ENCODE measurements around the gene MISP3.
A peak's percentile ranks its signal among the peaks of the same experiment; 100 is the strongest.

Gene MISP3

GRCh38 chr19:14078411-14078810, 5.8 kb downstream of the MISP3 start:
- Histone ChIP-seq H3K36me3 (ENCODE audit: control insufficient read depth in 5 of 5, insufficient read depth in 5 of 5, low read length in 5 of 5) (no peaks in the 10 kb centered on the region), H3K4me3 (ENCODE audit: low read depth in 1 of 5, low read length in 5 of 5) (no peak overlapping the region), H3K4me1 (ENCODE audit: control insufficient read depth in 5 of 5, insufficient read depth in 5 of 5, low read length in 5 of 5) (peaks cover 5 to 51% (median 44%) of the 10 kb centered on the region in 5 donors), H3K9ac (ENCODE audit: low read length in 5 of 5) (no peak overlapping the region), H3K27me3 (ENCODE audit: control insufficient read depth in 5 of 5, insufficient read depth in 4 of 5, low read length in 5 of 5) (no peaks in the 10 kb centered on the region), H3K9me3 (ENCODE audit: control insufficient read depth in 5 of 5, low read length in 5 of 5) (no peaks in the 10 kb centered on the region), H3K27ac (ENCODE audit: low read depth, low read length) (no peak overlapping the region)

- no peaks in the 10 kb centered on the region for H3K9me3 ChIP-seq (ENCODE audit: control insufficient read depth in 5 of 5, low read length in 5 of 5)
- no peaks in the 10 kb centered on the region for H3K27me3 ChIP-seq (ENCODE audit: control insufficient read depth in 5 of 5, insufficient read depth in 4 of 5, low read length in 5 of 5)
- peak overlapping the region; percentile 94 for H3K27ac ChIP-seq (ENCODE audit: low read depth, low read length)
- peaks cover 3 to 26% (median 24%) of the 10 kb centered on the region in 5 donors for H3K4me1 ChIP-seq (ENCODE audit: control insufficient read depth in 5 of 5, insufficient read depth in 5 of 5, low read length in 5 of 5)
- no peaks in the 10 kb centered on the region for H3K36me3 ChIP-seq (ENCODE audit: control insufficient read depth in 5 of 5, insufficient read depth in 5 of 5, low read length in 5 of 5)
- peak overlapping the region; percentile 81 to 94 (median 86) for H3K4me3 ChIP-seq (ENCODE audit: low read depth in 1 of 5, low read length in 5 of 5)
- H3K9ac ChIP-seq (ENCODE audit: low read length in 5 of 5), result peak overlapping the region; percentile 39 to 97 (median 92)
Measured at GRCh38 chr19:14080887-14081796, 8.6 kb downstream of the MISP3 start.

GRCh38 chr19:14081797-14082674, 9.4 kb downstream of the MISP3 start:
- H3K9me3 ChIP-seq (ENCODE audit: control insufficient read depth in 5 of 5, low read length in 5 of 5), result no peaks in the 10 kb centered on the region
- H3K36me3 ChIP-seq (ENCODE audit: control insufficient read depth in 5 of 5, insufficient read depth in 5 of 5, low read length in 5 of 5), result no peaks in the 10 kb centered on the region
- H3K27ac ChIP-seq (ENCODE audit: low read depth, low read length), result peak overlapping the region; percentile 94
- peak overlapping the region; percentile 30 to 94 (median 86) for H3K9ac ChIP-seq (ENCODE audit: low read length in 5 of 5)
- peaks cover 3 to 26% (median 24%) of the 10 kb centered on the region in 5 donors for H3K4me1 ChIP-seq (ENCODE audit: control insufficient read depth in 5 of 5, insufficient read depth in 5 of 5, low read length in 5 of 5)
- H3K4me3 ChIP-seq (ENCODE audit: low read depth in 1 of 5, low read length in 5 of 5), result peak overlapping the region; percentile 76 to 91 (median 85)
- H3K27me3 ChIP-seq (ENCODE audit: control insufficient read depth in 5 of 5, insufficient read depth in 4 of 5, low read length in 5 of 5), result no peaks in the 10 kb centered on the region

GRCh38 chr19:14082675-14082960, 10.0 kb downstream of the MISP3 start:
- Histone ChIP-seq H3K27ac (ENCODE audit: low read depth, low read length) (peak overlapping the region; percentile 94), H3K27me3 (ENCODE audit: control insufficient read depth in 5 of 5, insufficient read depth in 4 of 5, low read length in 5 of 5) (no peaks in the 10 kb centered on the region), H3K9me3 (ENCODE audit: control insufficient read depth in 5 of 5, low read length in 5 of 5) (no peaks in the 10 kb centered on the region), H3K4me3 (ENCODE audit: low read depth in 1 of 5, low read length in 5 of 5) (peak overlapping the region in 3 of 5 donors; percentile 76 to 91 (median 86)), H3K9ac (ENCODE audit: low read length in 5 of 5) (peak overlapping the region in 2 of 5 donors; percentile 86 to 94), H3K4me1 (ENCODE audit: control insufficient read depth in 5 of 5, insufficient read depth in 5 of 5, low read length in 5 of 5) (peaks cover 3 to 26% (median 24%) of the 10 kb centered on the region in 5 donors), H3K36me3 (ENCODE audit: control insufficient read depth in 5 of 5, insufficient read depth in 5 of 5, low read length in 5 of 5) (no peaks in the 10 kb centered on the region)

- no peaks in the 10 kb centered on the region for H3K9me3 ChIP-seq (ENCODE audit: control insufficient read depth in 5 of 5, low read length in 5 of 5)
- H3K27me3 ChIP-seq (ENCODE audit: control insufficient read depth in 5 of 5, insufficient read depth in 4 of 5, low read length in 5 of 5), result no peaks in the 10 kb centered on the region
- no peak within 1 kb of the TSS for H3K27ac ChIP-seq (ENCODE audit: low read depth, low read length)
- H3K4me1 ChIP-seq (ENCODE audit: control insufficient read depth in 5 of 5, insufficient read depth in 5 of 5, low read length in 5 of 5), result peaks cover 3 to 31% (median 26%) of the 10 kb centered on the region in 5 donors
- H3K4me3 ChIP-seq (ENCODE audit: low read depth in 1 of 5, low read length in 5 of 5), result no peak within 1 kb of the TSS
- peaks cover 0 to 11% (median 10%) of the 10 kb centered on the region in 5 donors for H3K36me3 ChIP-seq (ENCODE audit: control insufficient read depth in 5 of 5, insufficient read depth in 5 of 5, low read length in 5 of 5)
- no peak within 1 kb of the TSS for H3K9ac ChIP-seq (ENCODE audit: low read length in 5 of 5)
Measured at GRCh38 chr19:14085309-14085995, 12.9 kb downstream of the MISP3 start, which contains the start of gene C19orf67. TSS of gene C19orf67 (minus strand) at chr19:14085783. CDS start at chr19:14085627, 156 bp downstream.

GRCh38 chr19:14086098-14086497, 13.5 kb downstream of the MISP3 start:
- H3K27ac ChIP-seq (ENCODE audit: low read depth, low read length), result no peak overlapping the region
- H3K9ac ChIP-seq (ENCODE audit: low read length in 5 of 5), result no peak overlapping the region
- H3K36me3 ChIP-seq (ENCODE audit: control insufficient read depth in 5 of 5, insufficient read depth in 5 of 5, low read length in 5 of 5), result peaks cover 0 to 11% (median 10%) of the 10 kb centered on the region in 5 donors
- H3K4me1 ChIP-seq (ENCODE audit: control insufficient read depth in 5 of 5, insufficient read depth in 5 of 5, low read length in 5 of 5), result peaks cover 3 to 24% (median 21%) of the 10 kb centered on the region in 5 donors
- no peaks in the 10 kb centered on the region for H3K9me3 ChIP-seq (ENCODE audit: control insufficient read depth in 5 of 5, low read length in 5 of 5)
- H3K4me3 ChIP-seq (ENCODE audit: low read depth in 1 of 5, low read length in 5 of 5), result no peak overlapping the region
- no peaks in the 10 kb centered on the region for H3K27me3 ChIP-seq (ENCODE audit: control insufficient read depth in 5 of 5, insufficient read depth in 4 of 5, low read length in 5 of 5)

- Histone ChIP-seq H3K27me3 (ENCODE audit: control insufficient read depth in 5 of 5, insufficient read depth in 4 of 5, low read length in 5 of 5) (no peaks in the 10 kb centered on the region), H3K4me3 (ENCODE audit: low read depth in 1 of 5, low read length in 5 of 5) (peak overlapping the region; percentile 26 to 69 (median 50)), H3K9ac (ENCODE audit: low read length in 5 of 5) (no peak overlapping the region), H3K36me3 (ENCODE audit: control insufficient read depth in 5 of 5, insufficient read depth in 5 of 5, low read length in 5 of 5) (peaks cover 0 to 15% (median 11%) of the 10 kb centered on the region in 5 donors), H3K4me1 (ENCODE audit: control insufficient read depth in 5 of 5, insufficient read depth in 5 of 5, low read length in 5 of 5) (peaks cover 0 to 21% (median 15%) of the 10 kb centered on the region in 5 donors), H3K9me3 (ENCODE audit: control insufficient read depth in 5 of 5, low read length in 5 of 5) (peaks cover 0 to 9% (median 8%) of the 10 kb centered on the region in 5 donors), H3K27ac (ENCODE audit: low read depth, low read length) (no peak overlapping the region)
Measured at GRCh38 chr19:14088634-14089411, 16.2 kb downstream of the MISP3 start.

GRCh38 chr19:14089412-14089661, 16.8 kb downstream of the MISP3 start:
- Histone ChIP-seq H3K9ac (ENCODE audit: low read length in 5 of 5) (no peak overlapping the region), H3K4me3 (ENCODE audit: low read depth in 1 of 5, low read length in 5 of 5) (peak overlapping the region; percentile 26 to 69 (median 50)), H3K36me3 (ENCODE audit: control insufficient read depth in 5 of 5, insufficient read depth in 5 of 5, low read length in 5 of 5) (peaks cover 0 to 15% (median 11%) of the 10 kb centered on the region in 5 donors), H3K4me1 (ENCODE audit: control insufficient read depth in 5 of 5, insufficient read depth in 5 of 5, low read length in 5 of 5) (peaks cover 0 to 21% (median 15%) of the 10 kb centered on the region in 5 donors), H3K27ac (ENCODE audit: low read depth, low read length) (no peak overlapping the region), H3K9me3 (ENCODE audit: control insufficient read depth in 5 of 5, low read length in 5 of 5) (peaks cover 0 to 9% (median 8%) of the 10 kb centered on the region in 5 donors), H3K27me3 (ENCODE audit: control insufficient read depth in 5 of 5, insufficient read depth in 4 of 5, low read length in 5 of 5) (no peaks in the 10 kb centered on the region)
